EH (cell line): ENCODE measurements around the gene FBN2.

Experiments used
- DNase-seq: peaks from one replicate; pipeline ENCODE4 v3.0.0-alpha.2; 2015; ENCODE audit warnings: low read depth

FBN2 gene

DNA sequence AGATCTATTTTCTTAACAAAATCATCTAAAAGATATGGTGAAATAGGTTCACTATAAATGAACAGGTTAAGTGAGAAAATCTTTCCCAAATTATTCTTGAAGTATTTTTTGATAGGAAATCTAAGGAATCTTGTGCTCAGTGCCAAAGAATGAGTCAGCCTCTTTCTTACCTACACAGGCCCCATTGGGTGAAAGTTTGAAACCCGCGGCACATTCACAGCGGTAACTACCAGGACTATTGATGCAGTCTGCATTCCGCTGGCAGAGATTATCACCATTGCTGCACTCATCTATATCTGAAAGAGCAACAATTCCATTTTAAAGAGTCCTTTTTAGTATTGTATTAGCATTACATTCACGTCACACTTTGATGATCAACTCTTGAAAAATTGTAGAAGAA is 232.7 kb downstream of the FBN2 start:
- no peak for DNase-seq

DNA sequence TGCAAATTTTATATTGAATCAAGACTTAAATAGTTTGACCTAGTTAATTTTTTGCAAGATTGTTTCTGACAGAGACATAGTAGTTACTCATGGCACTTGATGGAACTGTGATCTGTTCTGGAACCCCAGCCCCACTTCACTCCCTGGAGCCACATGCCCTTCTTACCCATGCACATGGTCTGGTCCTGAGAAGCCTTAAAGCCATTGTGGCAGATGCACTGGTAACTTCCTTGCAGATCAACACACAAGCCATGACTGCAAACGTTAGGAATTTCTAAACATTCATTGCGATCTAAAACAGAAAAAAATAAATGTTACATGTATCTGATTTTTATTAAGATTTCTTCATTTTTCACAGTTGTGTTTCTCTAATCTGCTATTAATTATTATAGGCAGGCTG is 233.3 kb downstream of the FBN2 start:
- DNase-seq: peak; percentile 16

DNA sequence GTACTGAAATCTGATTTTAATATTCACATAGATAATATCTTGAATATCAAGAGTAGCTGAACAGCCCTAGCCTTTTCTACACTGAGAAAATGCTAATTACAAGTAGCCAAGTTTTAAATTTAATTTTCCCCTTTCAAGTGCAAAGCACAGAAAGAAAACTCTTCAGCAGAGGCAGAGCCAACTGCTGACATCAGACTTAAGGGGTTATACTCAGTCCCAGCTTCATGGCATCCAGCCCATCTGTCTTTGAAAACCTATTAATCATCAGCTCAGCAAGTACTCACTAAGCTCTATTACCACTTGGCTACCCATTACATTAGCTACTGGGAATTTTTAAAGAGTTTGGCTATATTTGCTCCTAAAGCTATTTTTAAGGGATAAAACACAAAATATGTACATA is 234.0 kb downstream of the FBN2 start:
- DNase-seq: peak; percentile 70

- DNase-seq: no peak
Measured at GRCh38 chr5:128303593-128303992, 234.5 kb downstream of the FBN2 start.

DNA sequence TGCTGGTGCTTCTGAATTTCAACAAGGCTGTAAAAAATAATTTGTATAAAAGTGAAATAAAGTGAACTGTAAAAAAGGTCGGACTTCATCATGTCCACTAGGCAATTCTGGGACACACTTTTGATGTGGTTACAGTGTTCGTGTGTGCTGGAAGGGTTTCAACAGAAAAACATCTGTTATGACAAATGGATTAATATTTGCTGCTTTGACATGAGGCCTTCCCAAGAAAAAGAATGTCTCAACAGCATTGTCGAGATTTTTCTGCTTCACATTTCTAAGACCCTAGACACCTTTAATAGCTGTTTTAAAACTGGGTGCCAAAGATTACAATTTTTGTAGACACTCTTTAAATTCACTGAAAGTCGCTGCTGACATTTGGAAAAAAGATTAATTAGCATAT is 237.9 kb downstream of the FBN2 start:
- DNase-seq: no peak

GRCh38 chr5:128290152-128290858 is 247.7 kb downstream of the FBN2 start:
- DNase-seq: peak; percentile 25

DNA sequence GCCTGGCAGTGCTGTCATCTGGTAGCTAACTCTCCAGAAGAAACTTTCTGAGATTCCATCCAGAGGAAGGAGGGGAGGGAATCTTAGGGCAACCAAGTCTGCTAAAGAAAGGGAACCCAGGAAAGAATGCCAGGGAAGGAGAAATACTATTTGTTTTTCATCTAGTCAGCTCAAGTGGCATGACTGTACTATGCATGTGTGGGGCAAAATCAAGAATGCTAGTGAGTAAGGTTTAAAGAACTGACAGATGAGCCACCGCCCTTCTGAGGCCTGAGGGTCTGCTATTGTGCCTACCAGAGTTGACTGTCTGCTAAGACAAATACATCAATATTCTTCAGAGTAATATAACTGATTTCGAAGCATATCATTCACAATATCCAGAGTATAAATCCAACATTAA is 250.3 kb downstream of the FBN2 start:
- DNase-seq: no peak

GRCh38 chr5:128284236-128284635 is 253.8 kb downstream of the FBN2 start:
- no peak for DNase-seq

GRCh38 chr5:128279345-128279744 is 258.7 kb downstream of the FBN2 start:
- DNase-seq: no peak

GRCh38 chr5:128276537-128277216 is 261.4 kb downstream of the FBN2 start:
- no peak for DNase-seq

DNA sequence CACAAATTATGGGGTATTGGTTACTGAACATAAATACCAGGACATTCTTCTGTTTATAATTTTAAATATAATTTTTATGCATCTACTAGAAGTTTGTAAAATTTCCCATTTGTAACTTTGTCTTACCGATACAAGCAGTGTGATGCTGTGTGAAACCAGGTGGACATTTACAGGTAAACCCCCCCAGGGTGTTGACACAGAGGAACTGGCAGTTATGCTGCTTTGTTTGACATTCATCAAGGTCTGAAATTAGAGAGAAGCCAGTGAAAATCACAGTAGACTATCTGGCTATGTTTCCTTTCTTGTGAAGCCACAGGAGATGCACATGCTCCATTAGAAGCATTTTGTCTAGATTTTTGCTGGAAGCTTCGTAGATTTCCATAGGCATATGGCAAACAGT is 263.6 kb downstream of the FBN2 start:
- DNase-seq: no peak

- DNase-seq: no peak
Measured at GRCh38 chr5:128273736-128274135, 264.3 kb downstream of the FBN2 start.

GRCh38 chr5:128271859-128272464 is 266.1 kb downstream of the FBN2 start:
- peak; percentile 58 for DNase-seq

GRCh38 chr5:128271071-128271470 is 267.0 kb downstream of the FBN2 start:
- no peak for DNase-seq

GRCh38 chr5:128264564-128265360 is 273.3 kb downstream of the FBN2 start:
- no peak for DNase-seq

- DNase-seq: no peak
Measured at GRCh38 chr5:128263357-128263756, 274.7 kb downstream of the FBN2 start.

DNA sequence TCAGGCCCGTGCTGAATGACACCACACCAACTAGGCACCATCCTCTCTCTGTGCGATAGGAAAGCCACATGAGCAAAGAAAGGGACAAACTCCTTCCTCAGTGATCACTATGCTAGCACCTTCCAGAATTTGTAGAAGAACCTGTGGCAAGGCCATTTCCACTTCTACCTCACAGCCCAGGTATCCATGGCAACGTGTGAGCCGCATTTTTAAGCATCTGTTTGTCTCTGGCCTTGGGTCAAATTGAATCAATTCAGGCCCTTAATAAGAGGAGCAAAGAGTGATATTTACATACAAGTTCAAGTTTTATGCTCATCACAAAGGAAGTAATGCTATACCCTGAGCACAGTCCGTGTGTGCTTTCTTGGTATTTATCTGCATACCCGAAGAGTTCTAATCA is 275.1 kb downstream of the FBN2 start:
- no peak for DNase-seq

DNA sequence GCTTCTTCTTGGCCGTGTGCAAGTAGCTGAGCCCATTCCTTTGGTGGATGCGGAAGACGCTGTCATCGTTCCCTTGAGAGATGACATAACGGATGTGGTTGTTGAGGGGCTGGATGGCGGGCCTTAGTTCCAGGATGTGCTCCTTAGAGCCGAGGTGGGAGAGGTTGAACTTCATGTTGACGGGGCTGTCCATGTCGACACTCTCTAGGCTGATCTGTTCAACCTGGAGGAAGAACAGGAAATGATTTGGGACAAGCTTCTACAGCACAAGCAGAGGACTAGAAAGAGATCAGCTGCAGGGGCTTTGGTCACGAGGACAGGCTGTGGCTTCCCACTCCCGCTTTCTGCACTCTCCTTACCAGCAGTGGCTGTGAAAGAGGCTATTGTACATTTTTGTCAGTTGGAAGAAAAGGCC is 278.4 kb downstream of the FBN2 start:
- DNase-seq: no peak

GRCh38 chr5:128258372-128258771 is 279.7 kb downstream of the FBN2 start:
- no peak for DNase-seq

- no peak for DNase-seq
Measured at GRCh38 chr5:128257076-128257475, 281.0 kb downstream of the FBN2 start.

- DNase-seq: peak; percentile 41
Measured at GRCh38 chr5:128254789-128255188, 283.3 kb downstream of the FBN2 start.

GRCh38 chr5:128253880-128254279 is 284.2 kb downstream of the FBN2 start:
- DNase-seq: no peak

GRCh38 chr5:128253161-128253560 is 284.9 kb downstream of the FBN2 start:
- no peak for DNase-seq
